Sigmoid colon (tissue), 3 donors: ENCODE data around the gene TAF11L5.
"Not testable (repeated sequence)": the region's sequence is repeated elsewhere in the genome, so short reads cannot be mapped to it uniquely, and the experiment has no call there.

Experiments used
- POLR2A ChIP-seq, 2 donors: fragments of 450-650 bp; IDR thresholded peaks; one replicate each; pipeline ENCODE4 v1.6.1; 2016; ENCODE audit warnings: antibody characterized with exemption in 2 of 2, mild to moderate bottlenecking in 2 of 2, moderate library complexity in 2 of 2
- TF ChIP-seq, protein P1 (sequence below), 4 experiments: fragments of 450-650 bp in 3 of 4; fragments of 200-600 bp in 1 of 4; IDR thresholded peaks; one replicate each; pipeline ENCODE4 v1.5.1; 2016 to 2019; ENCODE audit warnings: antibody characterized with exemption in 4 of 4, mild to moderate bottlenecking in 3 of 4, moderate library complexity in 2 of 4

DNA sequence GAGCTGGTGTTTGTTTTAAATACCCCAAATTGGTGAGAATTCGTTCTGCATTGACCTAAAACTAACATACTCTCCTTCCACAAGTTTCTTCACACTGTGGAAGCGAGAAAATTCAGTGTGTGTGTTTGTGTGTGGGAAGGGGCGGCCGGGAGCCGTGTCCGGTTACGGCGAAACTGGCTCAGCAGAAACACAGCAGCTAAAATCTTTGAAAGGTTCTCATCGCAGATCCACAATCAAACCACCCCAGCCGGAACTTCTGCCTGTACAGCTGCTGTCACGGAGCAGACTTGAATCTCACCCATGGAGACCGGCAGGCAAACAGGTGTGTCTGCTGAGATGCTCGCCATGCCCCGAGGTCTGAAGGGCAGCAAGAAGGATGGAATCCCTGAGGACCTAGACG is 7.0 kb upstream of the TAF11L5 start, which contains the start of gene TAF11L3:
- TF ChIP-seq, protein P1, sequence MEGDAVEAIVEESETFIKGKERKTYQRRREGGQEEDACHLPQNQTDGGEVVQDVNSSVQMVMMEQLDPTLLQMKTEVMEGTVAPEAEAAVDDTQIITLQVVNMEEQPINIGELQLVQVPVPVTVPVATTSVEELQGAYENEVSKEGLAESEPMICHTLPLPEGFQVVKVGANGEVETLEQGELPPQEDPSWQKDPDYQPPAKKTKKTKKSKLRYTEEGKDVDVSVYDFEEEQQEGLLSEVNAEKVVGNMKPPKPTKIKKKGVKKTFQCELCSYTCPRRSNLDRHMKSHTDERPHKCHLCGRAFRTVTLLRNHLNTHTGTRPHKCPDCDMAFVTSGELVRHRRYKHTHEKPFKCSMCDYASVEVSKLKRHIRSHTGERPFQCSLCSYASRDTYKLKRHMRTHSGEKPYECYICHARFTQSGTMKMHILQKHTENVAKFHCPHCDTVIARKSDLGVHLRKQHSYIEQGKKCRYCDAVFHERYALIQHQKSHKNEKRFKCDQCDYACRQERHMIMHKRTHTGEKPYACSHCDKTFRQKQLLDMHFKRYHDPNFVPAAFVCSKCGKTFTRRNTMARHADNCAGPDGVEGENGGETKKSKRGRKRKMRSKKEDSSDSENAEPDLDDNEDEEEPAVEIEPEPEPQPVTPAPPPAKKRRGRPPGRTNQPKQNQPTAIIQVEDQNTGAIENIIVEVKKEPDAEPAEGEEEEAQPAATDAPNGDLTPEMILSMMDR (IDR thresholded peaks at IDR 0.05), result not testable (repeated sequence)
- not testable (repeated sequence) for TF ChIP-seq POLR2A (IDR thresholded peaks at IDR 0.05)
